ENCODE measurements around the gene SERPINA4. TPM values are rescaled to one million over a fixed set of nuclear protein-coding genes. Genes with fewer than 3 reads are reported as not detected.

The SERPINA4 gene
- not detected for polyA plus RNA-seq (2013, experiment 1 of 2)
- not detected for polyA plus RNA-seq (2013, experiment 2 of 2)

- Histone ChIP-seq H3K56ac (ENCODE audit: low read length) (no peak within 1 kb of the TSS), H3K4me3 (ENCODE audit: low read length) (no peak within 1 kb of the TSS), H3K79me2 (ENCODE audit: control insufficient read depth, insufficient read depth, low read length) (no peaks in the 10 kb centered on the region), H4K5ac (ENCODE audit: low read length) (no peak within 1 kb of the TSS), H2BK120ac (ENCODE audit: low read depth, low read length) (no peak within 1 kb of the TSS), H3K4me2 (ENCODE audit: low read length) (no peak within 1 kb of the TSS), H2AK5ac (ENCODE audit: low read length) (no peak within 1 kb of the TSS), H3K79me1 (ENCODE audit: low read length) (no peaks in the 10 kb centered on the region), H3K27me3 (ENCODE audit: insufficient read depth, low read length, poor library complexity) (no peaks in the 10 kb centered on the region), H2BK5ac (ENCODE audit: low read length) (no peak within 1 kb of the TSS), H4K8ac (ENCODE audit: low read depth, low read length) (no peak within 1 kb of the TSS), H3K36me3 (ENCODE audit: control insufficient read depth, insufficient read depth, low read length) (no peaks in the 10 kb centered on the region), H3K27ac (ENCODE audit: low read depth, low read length) (no peak within 1 kb of the TSS), H2BK15ac (replicated peaks; ENCODE audit: low read depth) (no peak within 1 kb of the TSS), H3K4me1 (ENCODE audit: control insufficient read depth, low read depth, low read length) (no peaks in the 10 kb centered on the region), H3K4ac (ENCODE audit: low read depth, low read length) (no peak within 1 kb of the TSS), H3K9ac (ENCODE audit: low read length) (no peak within 1 kb of the TSS), H3K18ac (ENCODE audit: low read length) (no peak within 1 kb of the TSS), H3K23ac (ENCODE audit: low read length) (no peak within 1 kb of the TSS)
- no CpG with 5 or more reads among the region's 11 CpGs for WGBS (ENCODE audit: extremely low coverage, insufficient coverage, low lambda C conversion rate)
- no peak for DNase-seq
Measured at GRCh38 chr14:94560751-94561655, at the start of gene SERPINA4. SERPINA4 (plus strand) TSS chr14:94561442; CDS start chr14:94563483, 2,041 bp downstream.

- no peak overlapping the region for H4K8ac ChIP-seq (ENCODE audit: low read depth, low read length)
- no peak for DNase-seq
- H3K79me1 ChIP-seq (ENCODE audit: low read length) = no peaks in the 10 kb centered on the region
- H3K18ac ChIP-seq (ENCODE audit: low read length) = no peak overlapping the region
- no peak overlapping the region for H3K4me2 ChIP-seq (ENCODE audit: low read length)
- H4K5ac ChIP-seq (ENCODE audit: low read length) = no peak overlapping the region
- H3K56ac ChIP-seq (ENCODE audit: low read length) = no peak overlapping the region
- no peak overlapping the region for H2BK15ac ChIP-seq (replicated peaks; ENCODE audit: low read depth)
- H3K9ac ChIP-seq (ENCODE audit: low read length) = no peak overlapping the region
- no peak overlapping the region for H2BK5ac ChIP-seq (ENCODE audit: low read length)
- no peaks in the 10 kb centered on the region for H3K79me2 ChIP-seq (ENCODE audit: control insufficient read depth, insufficient read depth, low read length)
- no CpG with 5 or more reads among the region's 7 CpGs for WGBS (ENCODE audit: extremely low coverage, insufficient coverage, low lambda C conversion rate)
- H3K4ac ChIP-seq (ENCODE audit: low read depth, low read length) = no peak overlapping the region
- no peaks in the 10 kb centered on the region for H3K27me3 ChIP-seq (ENCODE audit: insufficient read depth, low read length, poor library complexity)
- no peak overlapping the region for H2BK120ac ChIP-seq (ENCODE audit: low read depth, low read length)
- no peaks in the 10 kb centered on the region for H3K36me3 ChIP-seq (ENCODE audit: control insufficient read depth, insufficient read depth, low read length)
- H3K4me1 ChIP-seq (ENCODE audit: control insufficient read depth, low read depth, low read length) = no peaks in the 10 kb centered on the region
- H3K4me3 ChIP-seq (ENCODE audit: low read length) = no peak overlapping the region
- no peak overlapping the region for H3K23ac ChIP-seq (ENCODE audit: low read length)
- no peak overlapping the region for H2AK5ac ChIP-seq (ENCODE audit: low read length)
- H3K27ac ChIP-seq (ENCODE audit: low read depth, low read length) = no peak overlapping the region
Measured at GRCh38 chr14:94514351-94514750, 46.9 kb upstream of the SERPINA4 start.

GRCh38 chr14:94515426-94515825 is 45.8 kb upstream of the SERPINA4 start:
- H3K79me1 ChIP-seq (ENCODE audit: low read length) = no peaks in the 10 kb centered on the region
- no peak overlapping the region for H3K9ac ChIP-seq (ENCODE audit: low read length)
- H3K4me3 ChIP-seq (ENCODE audit: low read length) = no peak overlapping the region
- H3K56ac ChIP-seq (ENCODE audit: low read length) = no peak overlapping the region
- H2BK120ac ChIP-seq (ENCODE audit: low read depth, low read length) = no peak overlapping the region
- no peak for DNase-seq
- no peaks in the 10 kb centered on the region for H3K4me1 ChIP-seq (ENCODE audit: control insufficient read depth, low read depth, low read length)
- H3K27me3 ChIP-seq (ENCODE audit: insufficient read depth, low read length, poor library complexity) = no peaks in the 10 kb centered on the region
- no peak overlapping the region for H3K18ac ChIP-seq (ENCODE audit: low read length)
- no peaks in the 10 kb centered on the region for H3K36me3 ChIP-seq (ENCODE audit: control insufficient read depth, insufficient read depth, low read length)
- WGBS (ENCODE audit: extremely low coverage, insufficient coverage, low lambda C conversion rate) = no CpG with 5 or more reads among the region's 9 CpGs
- H3K79me2 ChIP-seq (ENCODE audit: control insufficient read depth, insufficient read depth, low read length) = no peaks in the 10 kb centered on the region
- H3K4me2 ChIP-seq (ENCODE audit: low read length) = no peak overlapping the region
- no peak overlapping the region for H4K8ac ChIP-seq (ENCODE audit: low read depth, low read length)
- no peak overlapping the region for H2BK15ac ChIP-seq (replicated peaks; ENCODE audit: low read depth)
- H3K23ac ChIP-seq (ENCODE audit: low read length) = no peak overlapping the region
- H3K27ac ChIP-seq (ENCODE audit: low read depth, low read length) = no peak overlapping the region
- H3K4ac ChIP-seq (ENCODE audit: low read depth, low read length) = no peak overlapping the region
- H2AK5ac ChIP-seq (ENCODE audit: low read length) = no peak overlapping the region
- H4K5ac ChIP-seq (ENCODE audit: low read length) = no peak overlapping the region
- H2BK5ac ChIP-seq (ENCODE audit: low read length) = no peak overlapping the region

- Histone ChIP-seq H4K5ac (ENCODE audit: low read length) (no peak overlapping the region), H2BK120ac (ENCODE audit: low read depth, low read length) (no peak overlapping the region), H3K27me3 (ENCODE audit: insufficient read depth, low read length, poor library complexity) (no peaks in the 10 kb centered on the region), H3K18ac (ENCODE audit: low read length) (no peak overlapping the region), H3K36me3 (ENCODE audit: control insufficient read depth, insufficient read depth, low read length) (no peaks in the 10 kb centered on the region), H3K56ac (ENCODE audit: low read length) (no peak overlapping the region), H3K23ac (ENCODE audit: low read length) (no peak overlapping the region), H2BK15ac (replicated peaks; ENCODE audit: low read depth) (no peak overlapping the region), H3K4me1 (ENCODE audit: control insufficient read depth, low read depth, low read length) (no peaks in the 10 kb centered on the region), H2BK5ac (ENCODE audit: low read length) (no peak overlapping the region), H4K8ac (ENCODE audit: low read depth, low read length) (no peak overlapping the region), H3K4me3 (ENCODE audit: low read length) (no peak overlapping the region), H3K4ac (ENCODE audit: low read depth, low read length) (no peak overlapping the region), H3K4me2 (ENCODE audit: low read length) (no peak overlapping the region), H3K9ac (ENCODE audit: low read length) (no peak overlapping the region), H3K27ac (ENCODE audit: low read depth, low read length) (no peak overlapping the region), H2AK5ac (ENCODE audit: low read length) (no peak overlapping the region), H3K79me1 (ENCODE audit: low read length) (no peaks in the 10 kb centered on the region), H3K79me2 (ENCODE audit: control insufficient read depth, insufficient read depth, low read length) (no peaks in the 10 kb centered on the region)
- DNase-seq = no peak
- no CpG with 5 or more reads among the region's 6 CpGs for WGBS (ENCODE audit: extremely low coverage, insufficient coverage, low lambda C conversion rate)
Measured at GRCh38 chr14:94515856-94516255, 45.4 kb upstream of the SERPINA4 start.

GRCh38 chr14:94517248-94517640 is 44.0 kb upstream of the SERPINA4 start:
- Histone ChIP-seq H2BK5ac (ENCODE audit: low read length) (no peak overlapping the region), H3K4me2 (ENCODE audit: low read length) (no peak overlapping the region), H2BK120ac (ENCODE audit: low read depth, low read length) (no peak overlapping the region), H2AK5ac (ENCODE audit: low read length) (no peak overlapping the region), H3K27ac (ENCODE audit: low read depth, low read length) (no peak overlapping the region), H4K5ac (ENCODE audit: low read length) (no peak overlapping the region), H3K18ac (ENCODE audit: low read length) (no peak overlapping the region), H3K4me3 (ENCODE audit: low read length) (no peak overlapping the region), H3K79me1 (ENCODE audit: low read length) (no peaks in the 10 kb centered on the region), H3K56ac (ENCODE audit: low read length) (no peak overlapping the region), H3K23ac (ENCODE audit: low read length) (no peak overlapping the region), H3K36me3 (ENCODE audit: control insufficient read depth, insufficient read depth, low read length) (no peaks in the 10 kb centered on the region), H3K79me2 (ENCODE audit: control insufficient read depth, insufficient read depth, low read length) (no peaks in the 10 kb centered on the region), H3K27me3 (ENCODE audit: insufficient read depth, low read length, poor library complexity) (no peaks in the 10 kb centered on the region), H3K4me1 (ENCODE audit: control insufficient read depth, low read depth, low read length) (no peaks in the 10 kb centered on the region), H4K8ac (ENCODE audit: low read depth, low read length) (no peak overlapping the region), H3K4ac (ENCODE audit: low read depth, low read length) (no peak overlapping the region), H3K9ac (ENCODE audit: low read length) (no peak overlapping the region), H2BK15ac (replicated peaks; ENCODE audit: low read depth) (no peak overlapping the region)
- DNase-seq = no peak
- no CpG with 5 or more reads among the region's 10 CpGs for WGBS (ENCODE audit: extremely low coverage, insufficient coverage, low lambda C conversion rate)
